ENCODE measurements around the gene NRXN3.

Gene NRXN3

GRCh38 chr14:79077096-79077495 is 906.9 kb downstream of the NRXN3 start:
- no peak for DNase-seq (ENCODE audit: low spot score)
- in situ Hi-C loops (cut with MboI; ENCODE audit: low sequenced_read_pairs, unreplicated experiment), result no loop called here
- TF ChIP-seq CTCF (IDR thresholded peaks at IDR 0.05; ENCODE audit: borderline replicate concordance, control extremely low read depth, extremely low read depth, insufficient read depth, missing control alignments), result no peak

- in situ Hi-C loops (cut with MboI; ENCODE audit: low sequenced_read_pairs, unreplicated experiment), result no loop called here
Observed at GRCh38 chr14:79080040-79080439, 909.9 kb downstream of the NRXN3 start.

GRCh38 chr14:79082883-79083282 is 912.7 kb downstream of the NRXN3 start:
- DNase-seq (ENCODE audit: low spot score), result no peak
- no peak for TF ChIP-seq CTCF (IDR thresholded peaks at IDR 0.05; ENCODE audit: borderline replicate concordance, control extremely low read depth, extremely low read depth, insufficient read depth, missing control alignments)
- in situ Hi-C loops (cut with MboI; ENCODE audit: low sequenced_read_pairs, unreplicated experiment), result no loop called here

More at GRCh38 chr14:79080040-79080439, 909.9 kb downstream of the NRXN3 start:
- TF ChIP-seq CTCF (IDR thresholded peaks at IDR 0.05; ENCODE audit: borderline replicate concordance, control extremely low read depth, extremely low read depth, insufficient read depth, missing control alignments), result no peak
- no peak for DNase-seq (ENCODE audit: low spot score)

- no peak for TF ChIP-seq CTCF (IDR thresholded peaks at IDR 0.05; ENCODE audit: borderline replicate concordance, control extremely low read depth, extremely low read depth, insufficient read depth, missing control alignments)
- in situ Hi-C loops (cut with MboI; ENCODE audit: low sequenced_read_pairs, unreplicated experiment), result no loop called here
- DNase-seq (ENCODE audit: low spot score), result no peak
Observed at GRCh38 chr14:79083356-79083755, 913.2 kb downstream of the NRXN3 start.

- in situ Hi-C loops (cut with MboI; ENCODE audit: low sequenced_read_pairs, unreplicated experiment), result no loop called here
- no peak for DNase-seq (ENCODE audit: low spot score)
- no peak for TF ChIP-seq CTCF (IDR thresholded peaks at IDR 0.05; ENCODE audit: borderline replicate concordance, control extremely low read depth, extremely low read depth, insufficient read depth, missing control alignments)
Observed at GRCh38 chr14:79084861-79085260, 914.7 kb downstream of the NRXN3 start.

GRCh38 chr14:79089576-79089975 is 919.4 kb downstream of the NRXN3 start:
- TF ChIP-seq CTCF (IDR thresholded peaks at IDR 0.05; ENCODE audit: borderline replicate concordance, control extremely low read depth, extremely low read depth, insufficient read depth, missing control alignments), result no peak

More at GRCh38 chr14:79089576-79089975, 919.4 kb downstream of the NRXN3 start:
- in situ Hi-C loops (cut with MboI; ENCODE audit: low sequenced_read_pairs, unreplicated experiment), result no loop called here
- no peak for DNase-seq (ENCODE audit: low spot score)
